SK-MEL-5 (cell line): ENCODE results near the gene ARL6IP6. TPM values are rescaled to one million over a fixed set of nuclear protein-coding genes. Genes with fewer than 3 reads are reported as not detected.
A peak's percentile ranks its signal among the peaks of the same experiment; 100 is the strongest.

Source experiments
- DNase-seq: peaks from one replicate; pipeline ENCODE4 v3.0.0-alpha.2; 2016; ENCODE audit warnings: low read depth, low spot score
- in situ Hi-C: cut with HindIII; loops from 2 replicates; pipeline ENCODE4 v1.10.0; 2016; ENCODE audit warnings: low sequenced_read_pairs, high pct_unique_total_duplicates, low pct_unique_long_range_greater_than_20kb
- polyA plus RNA-seq, 2 experiments: library from polyadenylated mRNA; depleted of rRNA; stranded (reverse); fragments of >200 nt; gene quantifications; 2 replicates each; pipeline ENCODE4 v1.2.3, GENCODE V29; 2015
- total RNA-seq: library from RNA; depleted of rRNA; stranded (reverse); fragments of >200 nt; shearing (Covaris generic); gene quantifications from 2 replicates; pipeline ENCODE4 v1.2.3, GENCODE V29; 2014; rRNA removed

ARL6IP6 gene
- 10.8 and 11.1 TPM in 2 replicates for total RNA-seq
- polyA plus RNA-seq (2015; cell fraction: cytosol; rRNA removed): 17.6 and 29.3 TPM in 2 replicates
- polyA plus RNA-seq (2015; cell fraction: nucleus; rRNA removed): 23.5 and 29.7 TPM in 2 replicates

- DNase-seq: peak; percentile 89
- in situ Hi-C loops: no loop called here
These were observed at the start of gene ARL6IP6 for GRCh38 chr2:152718076-152718908. TSS of gene ARL6IP6 (plus strand) at chr2:152718620. CDS start at chr2:152718625, 5 bp downstream.

GRCh38 chr2:152674334-152674733 is 44.1 kb upstream of the ARL6IP6 start:
- in situ Hi-C loops: no loop called here

GRCh38 chr2:152676461-152676860 is 42.0 kb upstream of the ARL6IP6 start:
- DNase-seq: no peak
- in situ Hi-C loops: no loop called here

More at GRCh38 chr2:152674334-152674733, 44.1 kb upstream of the ARL6IP6 start:
- DNase-seq: no peak

- in situ Hi-C loops: no loop called here
- DNase-seq: no peak
These were observed 39.6 kb upstream of the ARL6IP6 start for GRCh38 chr2:152678808-152679207.

GRCh38 chr2:152682663-152683062 is 35.8 kb upstream of the ARL6IP6 start:
- no peak for DNase-seq
- in situ Hi-C loops: no loop called here

GRCh38 chr2:152683400-152683799 is 35.0 kb upstream of the ARL6IP6 start:
- in situ Hi-C loops: no loop called here
- no peak for DNase-seq

GRCh38 chr2:152686321-152686720 is 32.1 kb upstream of the ARL6IP6 start:
- no peak for DNase-seq
- in situ Hi-C loops: no loop called here

GRCh38 chr2:152693033-152693432 is 25.4 kb upstream of the ARL6IP6 start:
- in situ Hi-C loops: no loop called here
- DNase-seq: no peak

- in situ Hi-C loops: no loop called here
- DNase-seq: peak; percentile 38
These were observed 24.2 kb upstream of the ARL6IP6 start for GRCh38 chr2:152694161-152694661.

- no peak for DNase-seq
- in situ Hi-C loops: no loop called here
These were observed 22.7 kb upstream of the ARL6IP6 start for GRCh38 chr2:152695763-152696162.

GRCh38 chr2:152696476-152696875 is 21.9 kb upstream of the ARL6IP6 start:
- no peak for DNase-seq
- in situ Hi-C loops: no loop called here

- no peak for DNase-seq
- in situ Hi-C loops: no loop called here
These were observed 17.2 kb upstream of the ARL6IP6 start for GRCh38 chr2:152701198-152701597.

GRCh38 chr2:152706477-152707021 is 11.9 kb upstream of the ARL6IP6 start:
- DNase-seq: no peak
- in situ Hi-C loops: no loop called here

- no peak for DNase-seq
- in situ Hi-C loops: no loop called here
These were observed 9.7 kb upstream of the ARL6IP6 start for GRCh38 chr2:152708742-152709141.

- in situ Hi-C loops: no loop called here
- no peak for DNase-seq
These were observed 7.7 kb upstream of the ARL6IP6 start for GRCh38 chr2:152710713-152711112.

GRCh38 chr2:152715112-152715511 is 3.3 kb upstream of the ARL6IP6 start:
- in situ Hi-C loops: no loop called here

GRCh38 chr2:152715854-152716428 is 2.5 kb upstream of the ARL6IP6 start:
- peak; percentile 62 for DNase-seq
- in situ Hi-C loops: no loop called here

More at GRCh38 chr2:152715112-152715511, 3.3 kb upstream of the ARL6IP6 start:
- no peak for DNase-seq

GRCh38 chr2:152716805-152717227 is 1.6 kb upstream of the ARL6IP6 start:
- peak; percentile 43 for DNase-seq
- in situ Hi-C loops: no loop called here
